A549 treated with dexamethasone at 1 μM for 4 hours (cell line): ENCODE data around the gene TSPYL2. TPM values are rescaled to one million over a fixed set of nuclear protein-coding genes. Genes with fewer than 3 reads are reported as not detected.

Experiments
- total RNA-seq: library from RNA; stranded (reverse); fragments of 200-300 nt; extraction: Qiagen RNA extraction; gene quantifications from 5 replicates; pipeline ENCODE4 v1.2.3, GENCODE V29; 2022

Gene TSPYL2
- 23.3 to 36.7 TPM (median 33.6 TPM) in 5 replicates for total RNA-seq

DNA sequence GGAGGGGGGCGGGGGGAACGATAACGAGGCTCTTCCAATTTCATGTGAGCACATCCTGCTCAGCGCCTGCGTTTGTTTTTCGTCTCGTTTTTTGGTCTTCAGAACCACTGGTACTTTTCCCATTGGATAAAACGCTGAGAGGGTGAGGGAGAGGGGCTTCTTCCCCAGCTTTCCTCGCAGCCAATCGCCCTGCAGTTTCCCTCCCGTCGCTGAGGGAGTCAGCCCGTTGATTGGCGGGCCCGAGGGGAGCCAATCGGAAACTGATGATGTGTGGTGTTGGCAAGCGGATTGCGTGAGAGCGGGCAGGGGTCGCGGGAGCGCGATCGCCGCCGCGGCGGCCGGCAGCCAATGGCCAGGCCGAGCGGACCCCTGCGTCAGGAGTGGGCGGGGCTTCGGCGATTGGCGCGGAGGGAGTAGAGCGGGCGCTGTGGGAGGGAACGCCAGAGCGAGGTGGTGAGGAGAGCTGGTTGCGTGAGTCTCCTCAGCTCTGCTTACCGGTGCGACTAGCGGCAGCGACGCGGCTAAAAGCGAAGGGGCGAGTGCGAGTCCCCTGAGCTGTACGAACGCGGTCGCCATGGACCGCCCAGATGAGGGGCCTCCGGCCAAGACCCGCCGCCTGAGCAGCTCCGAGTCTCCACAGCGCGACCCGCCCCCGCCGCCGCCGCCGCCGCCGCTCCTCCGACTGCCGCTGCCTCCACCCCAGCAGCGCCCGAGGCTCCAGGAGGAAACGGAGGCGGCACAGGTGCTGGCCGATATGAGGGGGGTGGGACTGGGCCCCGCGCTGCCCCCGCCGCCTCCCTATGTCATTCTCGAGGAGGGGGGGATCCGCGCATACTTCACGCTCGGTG is at the start of gene TSPYL2:
Gene TSPYL2, plus strand, starts transcription at position 443 of the 848 bp plus-strand sequence. Its CDS starts 132 bp downstream, at position 575.

DNA sequence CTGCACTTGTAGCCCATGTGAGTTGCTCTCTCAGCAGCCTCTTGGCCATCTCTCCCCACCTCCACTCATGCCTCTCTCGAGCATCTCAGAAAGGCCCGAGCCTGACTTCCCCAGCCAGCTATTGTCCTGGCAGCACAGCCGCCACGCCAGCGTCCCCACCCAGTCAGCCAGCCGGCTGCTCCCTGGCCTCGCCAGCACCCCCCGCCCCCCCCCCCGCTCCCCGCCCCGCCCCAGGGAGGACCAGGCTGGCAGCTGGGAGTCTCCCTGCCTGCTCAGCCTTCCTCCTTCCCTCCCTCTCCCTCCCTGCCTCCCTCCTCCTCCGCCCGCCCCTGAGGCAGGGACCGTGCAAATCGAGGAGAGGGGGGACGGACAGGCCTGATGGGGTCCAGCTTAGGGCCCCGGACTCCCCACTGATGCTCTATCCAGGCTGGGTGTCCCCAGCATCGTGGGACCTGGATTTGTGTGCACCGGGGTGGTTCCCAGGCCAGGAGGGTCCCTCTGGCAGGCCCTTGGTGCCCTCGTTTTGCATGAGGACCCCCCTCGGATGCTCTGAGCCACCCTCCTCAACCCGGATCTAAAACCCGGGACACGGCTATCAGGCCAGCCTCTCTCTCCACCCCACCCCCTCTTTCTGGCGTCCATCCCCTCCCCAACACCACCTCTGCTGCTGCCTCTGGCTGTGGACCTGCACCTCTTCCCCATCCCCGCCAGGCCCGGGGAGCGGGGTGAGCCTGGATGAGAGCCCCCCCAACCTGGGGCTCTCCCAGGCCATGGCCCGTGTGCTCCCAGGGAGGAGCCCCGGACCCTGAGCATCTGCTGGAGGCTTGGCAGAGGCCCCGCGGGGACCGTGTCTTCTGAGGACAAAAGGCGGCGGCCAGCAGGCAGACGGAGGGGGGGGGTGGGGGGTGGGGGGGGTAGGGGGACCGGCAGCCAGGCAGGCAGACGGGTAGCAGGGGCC is 33.7 kb upstream of the TSPYL2 start, which contains the start of gene GPR173:
Gene GPR173, plus strand, starts transcription at position 621 of the 958 bp plus-strand sequence. CDS start 27,833 bp downstream, outside the sequence.

DNA sequence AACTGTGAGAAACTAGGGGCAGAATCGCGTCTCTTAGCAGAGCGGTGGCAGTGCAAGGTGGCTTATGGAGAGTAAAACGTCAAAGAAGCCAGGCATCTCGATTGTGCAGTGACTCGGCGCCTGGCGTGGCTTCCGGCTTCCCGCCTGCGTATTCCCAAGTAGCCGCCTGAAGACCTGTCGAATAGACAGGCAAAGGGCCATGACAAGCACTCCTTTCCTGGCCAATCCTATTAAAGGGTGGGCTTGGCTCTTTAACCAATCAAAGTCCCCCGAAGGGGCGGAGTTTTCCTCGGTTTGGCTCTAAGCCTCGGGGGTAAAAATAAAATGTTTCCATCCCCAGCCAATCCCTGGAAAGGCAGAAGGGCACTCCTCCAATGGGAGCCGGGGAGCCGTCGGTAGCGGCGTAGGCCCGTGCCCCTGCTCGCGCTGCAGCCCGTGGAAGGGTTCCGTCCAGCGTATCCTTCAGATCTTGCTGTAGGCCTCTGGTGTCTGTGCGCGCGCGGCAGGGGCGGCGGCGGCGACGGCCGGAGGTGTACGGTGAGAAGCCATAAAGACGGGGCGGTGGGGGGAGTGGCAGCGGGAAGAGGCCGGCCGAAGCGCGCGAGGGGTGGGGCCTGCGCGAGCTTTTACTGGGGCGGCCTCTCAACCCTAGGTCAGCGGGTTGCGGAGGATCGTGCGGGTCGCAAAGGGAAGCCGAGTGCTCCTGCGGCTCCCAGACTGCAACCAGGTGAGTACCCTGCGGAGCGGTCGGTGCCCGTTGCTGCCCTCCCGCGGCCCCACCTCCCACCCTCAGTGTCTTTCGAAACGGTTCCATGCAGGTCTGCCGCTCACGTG is 11.8 kb downstream of the TSPYL2 start, which contains the start of gene KANTR:
Gene KANTR, plus strand, starts transcription at position 395 of the 834 bp plus-strand sequence. CDS start 30,131 bp downstream, outside the sequence.

Other genes starting within 250 kb of the TSPYL2 start
- not detected in 5 replicates for gene XAGE3, start 214.3 kb upstream of the TSPYL2 start, total RNA-seq
- 3.7 to 9.5 TPM (median 7.2 TPM) in 5 replicates for gene FAM156B, start 185.0 kb upstream of the TSPYL2 start, total RNA-seq
- 14.7 to 20.6 TPM (median 17.5 TPM) in 5 replicates for gene FAM156A, start 123.8 kb upstream of the TSPYL2 start, total RNA-seq
- gene GPR173, start 33.6 kb upstream of the TSPYL2 start, total RNA-seq = not detected in 5 replicates
- gene KANTR, start 11.8 kb downstream of the TSPYL2 start, total RNA-seq = 1.2 to 2.1 TPM (median 1.5 TPM) in 5 replicates
- gene KDM5C, start 142.8 kb downstream of the TSPYL2 start, total RNA-seq = 34.4 to 61.3 TPM (median 58.9 TPM) in 5 replicates
- gene IQSEC2, start 199.2 kb downstream of the TSPYL2 start, total RNA-seq = 33.1 to 39.7 TPM (median 38.7 TPM) in 5 replicates